Measurements from ENCODE around the gene SHC2.
"Not testable (repeated sequence)": the region's sequence is repeated elsewhere in the genome, so short reads cannot be mapped to it uniquely, and the experiment has no call there.

The SHC2 gene

GRCh38 chr19:444677-445210 lies 16.1 kb downstream of the SHC2 start:
- DNase-seq: no peak

GRCh38 chr19:443005-443404 lies 17.8 kb downstream of the SHC2 start:
- no peak for DNase-seq

GRCh38 chr19:442085-442484 lies 18.7 kb downstream of the SHC2 start:
- DNase-seq: no peak

- no peak for DNase-seq
Observed at GRCh38 chr19:441213-441836, 19.5 kb downstream of the SHC2 start.

- DNase-seq: no peak
Observed at GRCh38 chr19:440391-441212, 20.2 kb downstream of the SHC2 start.

GRCh38 chr19:439167-439900 lies 21.5 kb downstream of the SHC2 start:
- no peak for DNase-seq

- DNase-seq: no peak
Observed at GRCh38 chr19:438416-438958, 22.3 kb downstream of the SHC2 start.

- DNase-seq: no peak
Observed at GRCh38 chr19:437041-437440, 23.8 kb downstream of the SHC2 start.

GRCh38 chr19:436413-436950 lies 24.4 kb downstream of the SHC2 start:
- no peak for DNase-seq

- DNase-seq: no peak
Observed at GRCh38 chr19:435707-436412, 25.0 kb downstream of the SHC2 start.

GRCh38 chr19:435056-435706 lies 25.7 kb downstream of the SHC2 start:
- DNase-seq: no peak

GRCh38 chr19:434152-434960 lies 26.5 kb downstream of the SHC2 start:
- DNase-seq: no peak

GRCh38 chr19:430701-431100 lies 30.1 kb downstream of the SHC2 start:
- DNase-seq: no peak

GRCh38 chr19:428149-428548 lies 32.7 kb downstream of the SHC2 start:
- DNase-seq: no peak

GRCh38 chr19:427675-428074 lies 33.2 kb downstream of the SHC2 start:
- DNase-seq: not testable (repeated sequence)

- no peak for DNase-seq
Observed at GRCh38 chr19:426725-427445, 33.9 kb downstream of the SHC2 start.

GRCh38 chr19:425056-425455 lies 35.8 kb downstream of the SHC2 start:
- DNase-seq: no peak

GRCh38 chr19:424546-424945 lies 36.3 kb downstream of the SHC2 start:
- no peak for DNase-seq

GRCh38 chr19:423691-424466 lies 37.0 kb downstream of the SHC2 start:
- DNase-seq: no peak

- not testable (repeated sequence) for DNase-seq
Observed at GRCh38 chr19:422917-423226, 38.0 kb downstream of the SHC2 start.

All from stimulated activated CD4-positive, alpha-beta T cell treated with anti-CD3 and anti-CD28 coated beads, Interleukin-12 subunit alpha, Interleukin-12 subunit beta, amount 100 ng/mL, for 4 hours (primary cell).